Endometrial microvascular endothelial cells (primary cell): ENCODE data around the gene SLITRK6. TPM values are rescaled to one million over a fixed set of nuclear protein-coding genes. Genes with fewer than 3 reads are reported as not detected.
"Not testable (repeated sequence)": the region's sequence is repeated elsewhere in the genome, so short reads cannot be mapped to it uniquely, and the experiment has no call there.

Source experiments
- in situ Hi-C: cut with HindIII; loops from 2 replicates; pipeline ENCODE4 v1.10.0; 2017; ENCODE audit warnings: low sequenced_read_pairs, low pct_unique_long_range_greater_than_20kb; ENCODE audit errors: inconsistent ontology term
- total RNA-seq: library from RNA; depleted of rRNA; stranded (reverse); fragments of >200 nt; gene quantifications from one replicate; pipeline ENCODE4 v1.2.3, GENCODE V29; 2015; ENCODE audit errors: inconsistent ontology term

The SLITRK6 gene
- total RNA-seq, result not detected

- in situ Hi-C loops, result no loop called here
Observed at GRCh38 chr13:85799097-85799582, at the start of gene SLITRK6. TSS of gene SLITRK6 (minus strand) at chr13:85799419. CDS start at chr13:85796508, 2,911 bp downstream.

DNA sequence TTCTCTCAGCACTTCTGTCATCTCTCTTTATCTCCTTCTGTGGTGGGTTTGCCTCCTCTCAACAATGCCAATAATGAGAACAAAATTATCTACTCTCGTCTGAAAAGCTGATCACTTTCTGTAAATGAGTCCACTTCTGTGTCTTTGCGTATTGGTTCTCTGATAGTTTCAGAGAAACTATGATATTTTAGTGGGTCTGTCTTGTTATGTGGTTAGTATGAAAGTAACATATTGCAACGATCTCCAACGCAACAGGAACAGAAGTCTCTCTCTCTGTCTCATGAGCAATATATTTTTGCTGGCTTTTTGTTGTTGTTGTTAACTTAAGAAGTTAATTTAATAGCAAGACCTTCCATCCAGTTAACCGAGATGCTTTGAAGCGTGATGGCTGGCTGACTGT is 47.8 kb upstream of the SLITRK6 start:
- in situ Hi-C loops, result no loop called here

GRCh38 chr13:85841427-85841826 is 42.2 kb upstream of the SLITRK6 start:
- in situ Hi-C loops, result no loop called here

GRCh38 chr13:85833921-85834320 is 34.7 kb upstream of the SLITRK6 start:
- in situ Hi-C loops, result no loop called here

DNA sequence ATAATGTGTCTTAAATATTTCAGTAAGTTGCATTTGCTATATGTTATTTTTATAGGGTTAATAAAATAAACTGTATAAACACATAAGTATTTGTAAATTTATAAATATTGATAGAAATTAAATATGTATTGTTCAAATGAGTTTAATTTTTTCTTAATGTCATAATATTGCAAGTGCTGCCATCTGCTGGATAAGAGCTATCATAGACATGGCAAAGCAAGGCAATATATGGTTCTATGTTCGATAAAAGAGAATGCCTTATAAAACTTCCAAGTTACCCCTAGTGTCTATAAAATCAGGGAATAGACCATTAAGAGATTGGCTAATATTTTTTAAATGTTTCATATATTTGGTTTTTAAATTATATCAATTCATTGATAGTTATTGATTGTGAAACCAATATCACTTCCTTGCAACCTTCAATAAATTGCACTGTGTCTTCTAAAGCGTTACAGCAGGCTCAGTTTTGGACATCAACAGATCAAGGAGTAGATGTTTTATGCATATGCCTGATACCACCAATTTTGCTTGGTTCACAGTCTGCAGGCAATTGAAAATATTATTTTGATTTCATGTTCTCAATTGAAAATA is 29.0 kb upstream of the SLITRK6 start:
- in situ Hi-C loops, result no loop called here

DNA sequence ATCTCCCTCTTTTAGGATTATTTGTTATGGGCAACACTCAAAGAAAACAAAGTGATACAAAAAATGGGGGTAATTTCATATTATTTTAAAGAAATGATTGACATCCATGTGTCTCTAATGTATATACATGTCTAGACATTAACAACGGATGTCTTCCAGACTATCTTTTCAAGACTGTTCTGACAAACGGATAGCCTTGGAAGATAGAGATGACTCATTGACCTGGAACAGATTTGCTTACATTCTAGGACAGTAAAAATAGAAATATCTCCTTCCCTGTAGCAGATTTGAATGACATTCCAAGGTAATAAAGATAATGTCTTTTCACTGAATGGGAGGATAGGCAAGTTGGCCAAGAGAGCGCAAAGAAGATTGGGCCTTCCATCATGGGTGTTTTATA is 26.2 kb upstream of the SLITRK6 start:
- in situ Hi-C loops, result no loop called here

DNA sequence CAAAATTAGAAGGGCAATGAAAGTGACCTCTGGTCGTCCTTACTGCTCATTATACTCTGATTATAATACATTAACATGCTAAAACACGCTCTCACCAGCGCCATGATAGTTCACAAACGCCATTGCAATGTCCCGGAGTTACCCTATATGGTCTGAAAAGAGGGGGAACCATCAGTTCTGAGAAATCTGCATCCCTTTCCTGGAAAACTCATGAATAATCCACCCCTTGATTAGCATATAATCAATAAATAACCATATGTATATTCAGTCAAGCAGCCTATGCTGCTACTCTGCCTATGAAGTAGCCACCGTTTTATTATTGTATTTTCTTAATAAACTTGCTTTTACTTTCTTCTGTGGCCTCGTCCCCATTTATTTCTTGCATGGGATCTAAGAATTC is 24.6 kb upstream of the SLITRK6 start:
- in situ Hi-C loops, result no loop called here

- in situ Hi-C loops, result no loop called here
Observed at GRCh38 chr13:85819513-85819912, 20.3 kb upstream of the SLITRK6 start.

DNA sequence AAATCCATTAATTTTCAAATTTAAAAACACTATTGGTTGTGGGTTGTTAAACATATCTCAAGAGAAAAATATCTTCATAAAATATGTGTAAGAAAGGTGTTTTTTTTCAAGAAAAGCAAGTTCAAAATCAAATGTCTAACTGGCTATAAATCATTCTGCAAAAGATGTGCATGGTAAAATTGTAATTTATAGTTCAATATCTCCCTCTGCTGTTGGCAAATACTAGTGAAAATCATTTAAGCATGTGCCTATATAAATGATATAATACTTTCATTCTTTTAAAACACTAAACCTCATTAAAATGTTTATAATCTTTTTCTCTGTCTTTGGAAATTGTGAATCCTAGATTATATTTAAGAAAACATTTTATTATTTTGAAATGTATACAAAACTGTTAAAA is 17.2 kb upstream of the SLITRK6 start:
- in situ Hi-C loops, result no loop called here

DNA sequence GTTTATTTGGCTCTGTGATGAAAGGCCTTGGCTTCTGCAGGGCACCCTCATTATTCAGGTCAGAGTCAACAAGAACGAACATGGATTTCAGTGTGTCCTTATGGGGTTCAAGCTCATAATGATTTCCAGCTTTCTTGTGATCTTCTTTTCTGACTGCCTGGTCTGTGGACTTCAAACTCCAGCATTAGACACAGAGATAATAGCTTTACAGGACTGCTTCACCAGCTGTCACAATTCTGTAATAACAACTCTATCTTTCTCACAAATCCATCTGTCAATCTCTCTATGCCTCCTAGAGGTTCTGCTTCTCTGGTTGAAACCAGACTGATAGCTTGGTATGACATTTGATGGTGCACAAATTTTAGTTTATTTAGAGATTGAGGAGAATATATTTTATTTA is 13.1 kb upstream of the SLITRK6 start:
- in situ Hi-C loops, result no loop called here

- in situ Hi-C loops, result no loop called here
Observed at GRCh38 chr13:85808811-85809210, 9.6 kb upstream of the SLITRK6 start.

DNA sequence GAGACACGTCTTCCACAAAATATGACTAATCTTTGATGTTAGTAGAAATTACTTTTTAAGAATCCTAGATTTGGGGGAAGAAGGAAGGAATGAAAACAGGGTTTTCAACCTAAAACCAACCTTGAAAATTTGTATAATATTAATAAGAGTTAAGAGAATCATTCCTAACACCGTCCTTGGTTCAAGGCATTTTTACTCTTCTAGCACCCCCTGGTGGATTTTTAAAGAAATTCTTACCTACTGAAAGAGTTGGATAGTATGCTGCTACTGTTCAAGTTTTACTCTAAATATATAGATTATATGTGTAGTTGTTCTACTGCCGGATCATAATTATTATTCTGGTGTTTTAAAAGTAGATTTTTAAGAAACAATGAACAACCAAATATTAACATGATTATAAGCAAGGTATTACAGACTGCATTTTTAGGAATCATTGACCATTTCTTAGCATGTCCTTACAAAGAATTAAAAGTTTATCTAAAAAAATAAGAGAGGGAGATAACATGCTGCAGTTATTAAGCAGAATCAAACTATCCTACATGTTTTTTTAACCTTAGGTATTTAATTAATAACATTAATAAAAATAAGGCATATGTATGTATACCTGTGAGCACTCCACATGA is 7.4 kb upstream of the SLITRK6 start:
- in situ Hi-C loops, result no loop called here

- in situ Hi-C loops, result no loop called here
Observed at GRCh38 chr13:85798556-85798955, 663 bp downstream of the SLITRK6 start.

GRCh38 chr13:85797311-85797710 is 1.9 kb downstream of the SLITRK6 start:
- in situ Hi-C loops, result no loop called here

GRCh38 chr13:85785205-85785604 is 14.0 kb downstream of the SLITRK6 start:
- in situ Hi-C loops, result no loop called here

DNA sequence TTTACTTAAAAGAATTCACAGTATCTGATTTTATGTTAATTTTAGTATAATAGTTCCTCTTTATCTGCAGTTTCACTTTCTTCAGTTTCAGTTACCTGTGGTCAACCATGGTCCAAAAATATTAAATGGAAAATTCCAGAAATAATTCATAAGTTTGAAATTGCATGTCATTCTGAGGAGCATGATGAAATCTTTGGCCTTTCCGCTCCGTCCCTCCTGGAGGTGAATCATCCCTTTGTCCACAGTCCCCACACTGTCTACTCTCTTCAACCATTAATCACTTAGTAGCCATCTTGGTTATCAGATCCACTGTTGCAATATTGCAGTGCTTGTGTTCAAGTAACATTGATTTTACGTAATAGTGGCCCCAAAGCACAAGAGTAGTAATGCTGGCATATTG is 26.9 kb downstream of the SLITRK6 start:
- in situ Hi-C loops, result no loop called here

- in situ Hi-C loops, result no loop called here
Observed at GRCh38 chr13:85771856-85772255, 27.4 kb downstream of the SLITRK6 start.

DNA sequence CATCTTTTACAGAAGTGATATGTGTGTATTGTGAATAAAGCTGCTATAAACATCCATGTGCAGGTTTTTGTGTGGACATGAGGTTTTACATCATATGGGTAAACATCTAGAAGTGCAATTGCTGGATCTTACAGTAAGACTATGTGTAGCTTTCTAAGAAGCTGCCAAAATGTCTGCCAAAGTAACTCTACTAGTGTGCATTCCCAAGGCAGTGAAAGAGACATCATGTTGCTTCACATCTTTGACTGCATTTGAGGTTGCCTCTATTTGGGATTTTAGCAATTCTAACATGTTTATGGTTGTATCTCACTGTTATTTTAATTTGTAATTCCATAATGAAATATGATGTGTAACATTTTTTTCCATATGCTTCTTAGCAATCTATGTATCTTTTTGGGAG is 30.3 kb downstream of the SLITRK6 start:
- in situ Hi-C loops, result no loop called here

- in situ Hi-C loops, result no loop called here
Observed at GRCh38 chr13:85755123-85755522, 44.1 kb downstream of the SLITRK6 start.

- in situ Hi-C loops, result not testable (repeated sequence)
Observed at GRCh38 chr13:85743201-85743770, 55.9 kb downstream of the SLITRK6 start.
